GM23248 (cell line): ENCODE measurements around the gene MYH7B.

ENCODE experiments used
- EZH2 ChIP-seq: fragments of 200-600 bp; sonication (generic); IDR thresholded peaks from 2 replicates; pipeline ENCODE4 v1.6.1; 2018; ENCODE audit warnings: antibody characterized with exemption, mild to moderate bottlenecking; ENCODE audit not compliant: insufficient read depth, poor library complexity, severe bottlenecking
- EZH2phosphoT487 ChIP-seq: fragments of 200-600 bp; sonication (generic); IDR thresholded peaks from 2 replicates; pipeline ENCODE4 v1.6.1; 2018; ENCODE audit warnings: antibody characterized with exemption, moderate library complexity, mild to moderate bottlenecking, low read depth; ENCODE audit not compliant: insufficient read depth

DNA sequence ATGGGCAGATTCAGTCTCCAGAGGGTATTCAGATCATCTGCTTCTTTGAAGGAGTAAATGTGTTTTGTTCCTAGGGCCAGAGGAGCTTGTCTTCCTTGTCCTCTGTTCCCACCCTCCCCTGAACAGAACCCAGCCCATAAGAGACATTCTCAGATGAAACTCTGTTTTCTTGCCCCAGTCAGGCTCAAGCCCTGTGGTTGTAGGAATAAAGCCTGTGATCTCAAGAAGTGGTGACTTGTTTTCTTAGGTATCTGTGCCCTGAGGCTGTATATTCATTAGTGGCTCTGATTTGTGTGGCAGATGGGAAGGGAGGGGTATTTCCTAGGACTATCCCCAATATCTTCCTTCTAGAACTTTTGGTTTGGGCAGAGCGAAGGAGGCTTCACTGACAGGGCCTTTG lies 27.9 kb upstream of the MYH7B start:
- no peak for TF ChIP-seq EZH2
- no peak for TF ChIP-seq EZH2phosphoT487
